Omental fat pad (tissue), 4 donors: ENCODE results near the gene AGBL4. TPM values are rescaled to one million over a fixed set of nuclear protein-coding genes. Genes with fewer than 3 reads are reported as not detected.

Source experiments
- ATAC-seq: fragments of 150-250 bp; one replicate; pipeline ENCODE4 v1.9.1; 2016; ENCODE audit warnings: mild to moderate bottlenecking, moderate library complexity; ENCODE audit not compliant: low FRiP score
- DNase-seq: peaks from one replicate; pipeline ENCODE4 v3.0.0-alpha.2; 2019; ENCODE audit warnings: low spot score
- total RNA-seq, 4 donors: library from RNA; depleted of rRNA; stranded (reverse); fragments of >200 nt; gene quantifications; one replicate each; pipeline ENCODE4 v1.1.0, GENCODE V29; 2016
- TF ChIP-seq, protein P1 (sequence below), 3 donors: fragments of 450-650 bp; IDR thresholded peaks; one replicate each; pipeline ENCODE4 v1.5.1; 2016 to 2017; ENCODE audit warnings: antibody characterized with exemption in 3 of 3, mild to moderate bottlenecking in 3 of 3, moderate library complexity in 2 of 3

AGBL4 gene
- total RNA-seq, 4 donors from 2014 or later, result 0.31 to 1.1 (median 0.50) TPM

GRCh38 chr1:49234988-49235387 lies 788.8 kb downstream of the AGBL4 start:
- no peak for DNase-seq
- TF ChIP-seq, protein P1, sequence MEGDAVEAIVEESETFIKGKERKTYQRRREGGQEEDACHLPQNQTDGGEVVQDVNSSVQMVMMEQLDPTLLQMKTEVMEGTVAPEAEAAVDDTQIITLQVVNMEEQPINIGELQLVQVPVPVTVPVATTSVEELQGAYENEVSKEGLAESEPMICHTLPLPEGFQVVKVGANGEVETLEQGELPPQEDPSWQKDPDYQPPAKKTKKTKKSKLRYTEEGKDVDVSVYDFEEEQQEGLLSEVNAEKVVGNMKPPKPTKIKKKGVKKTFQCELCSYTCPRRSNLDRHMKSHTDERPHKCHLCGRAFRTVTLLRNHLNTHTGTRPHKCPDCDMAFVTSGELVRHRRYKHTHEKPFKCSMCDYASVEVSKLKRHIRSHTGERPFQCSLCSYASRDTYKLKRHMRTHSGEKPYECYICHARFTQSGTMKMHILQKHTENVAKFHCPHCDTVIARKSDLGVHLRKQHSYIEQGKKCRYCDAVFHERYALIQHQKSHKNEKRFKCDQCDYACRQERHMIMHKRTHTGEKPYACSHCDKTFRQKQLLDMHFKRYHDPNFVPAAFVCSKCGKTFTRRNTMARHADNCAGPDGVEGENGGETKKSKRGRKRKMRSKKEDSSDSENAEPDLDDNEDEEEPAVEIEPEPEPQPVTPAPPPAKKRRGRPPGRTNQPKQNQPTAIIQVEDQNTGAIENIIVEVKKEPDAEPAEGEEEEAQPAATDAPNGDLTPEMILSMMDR (IDR thresholded peaks at IDR 0.05), result no peak
- no peak for ATAC-seq

- TF ChIP-seq, protein P1 (IDR thresholded peaks at IDR 0.05), result no peak
- ATAC-seq (no peak), DNase-seq (no peak)
These were observed 794.2 kb downstream of the AGBL4 start for GRCh38 chr1:49229555-49229954.

DNA sequence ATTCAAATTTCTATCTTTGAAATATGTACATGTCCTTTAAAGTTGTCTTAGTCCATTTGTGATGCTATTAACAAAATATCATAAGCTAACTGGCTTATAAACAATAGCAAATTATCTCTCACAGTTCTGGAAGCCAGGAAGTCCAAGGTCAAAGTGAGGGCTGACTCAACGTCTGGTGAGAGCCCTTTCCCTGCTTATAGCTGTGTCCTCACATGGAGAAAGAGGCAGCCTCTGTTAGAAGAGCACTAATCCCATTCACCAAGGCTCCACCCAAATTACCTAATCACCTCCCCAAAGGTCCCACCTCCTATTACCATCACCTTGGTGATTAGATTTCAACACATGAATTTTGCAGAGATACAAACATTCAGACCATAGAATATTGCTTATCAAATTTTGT lies 797.0 kb downstream of the AGBL4 start:
- DNase-seq, result no peak
- TF ChIP-seq, protein P1 (IDR thresholded peaks at IDR 0.05), result no peak
- ATAC-seq, result no peak

DNA sequence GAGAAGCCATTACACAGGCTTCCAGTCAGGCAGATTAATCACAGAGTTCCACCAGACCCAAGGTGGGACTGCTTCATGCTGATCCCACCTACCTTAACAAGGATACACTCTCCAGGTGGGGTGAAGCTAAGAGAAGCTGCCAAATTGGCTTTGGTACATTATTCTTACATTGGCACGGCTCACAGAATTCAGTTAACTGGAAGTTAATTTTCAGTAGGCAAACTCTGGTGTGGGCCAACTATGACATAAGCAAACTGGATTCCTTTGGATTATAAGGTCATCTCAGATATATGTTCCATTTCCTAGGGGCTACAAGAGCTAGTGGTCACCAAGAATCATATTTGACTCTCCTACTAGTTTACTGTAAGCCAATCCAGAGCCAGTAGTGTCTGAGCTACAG lies 798.3 kb downstream of the AGBL4 start:
- DNase-seq, result no peak
- no peak for ATAC-seq
- TF ChIP-seq, protein P1 (IDR thresholded peaks at IDR 0.05), result no peak

GRCh38 chr1:49213301-49213700 lies 810.5 kb downstream of the AGBL4 start:
- ATAC-seq (no peak), DNase-seq (no peak)
- TF ChIP-seq, protein P1 (IDR thresholded peaks at IDR 0.05), result no peak

DNA sequence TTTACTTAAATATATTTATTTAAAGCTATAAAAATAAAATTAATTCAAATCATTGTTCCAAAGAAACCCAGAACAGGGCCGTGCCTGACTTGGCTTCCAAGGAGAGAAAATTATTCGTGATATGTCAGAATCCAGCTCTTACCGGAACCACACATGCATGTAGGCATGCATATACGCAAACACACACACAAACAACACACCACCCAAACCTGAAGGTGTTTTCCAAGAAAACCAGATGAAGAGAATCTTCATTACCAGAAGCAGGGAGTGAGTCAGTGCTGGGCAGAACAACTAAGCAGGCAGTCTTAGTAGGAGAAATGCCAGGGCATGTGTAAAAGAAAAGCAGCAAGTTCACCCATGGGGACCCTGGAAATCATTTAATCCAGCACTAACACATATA lies 815.0 kb downstream of the AGBL4 start:
- no peak for ATAC-seq

DNA sequence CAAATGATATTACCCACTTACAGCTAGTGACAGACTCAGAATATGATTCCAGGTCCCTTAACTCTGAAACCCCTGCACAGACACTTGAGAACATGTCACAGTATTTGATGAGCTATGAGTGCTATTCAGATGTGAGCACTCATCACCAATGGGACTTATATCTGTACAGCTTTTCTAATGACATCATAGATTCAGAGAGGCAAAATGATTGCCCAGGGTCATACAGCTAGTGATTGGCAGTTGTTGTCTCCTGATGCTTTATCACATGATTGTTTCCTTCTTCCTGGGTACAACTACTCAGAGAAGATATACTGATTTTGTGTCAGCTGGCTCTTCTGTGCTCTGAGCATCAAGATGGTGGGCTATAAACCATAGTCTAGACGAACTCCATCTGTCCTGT lies 819.0 kb downstream of the AGBL4 start:
- TF ChIP-seq, protein P1 (IDR thresholded peaks at IDR 0.05), result no peak
- DNase-seq, result no peak

More for the DNA sequence above, 815.0 kb downstream of the AGBL4 start:
- TF ChIP-seq, protein P1 (IDR thresholded peaks at IDR 0.05), result no peak
- no peak for DNase-seq

More for the DNA sequence above, 819.0 kb downstream of the AGBL4 start:
- no peak for ATAC-seq
